HCT116 (cell line): ENCODE measurements around the gene SIRT7. TPM values are rescaled to one million over a fixed set of nuclear protein-coding genes. Genes with fewer than 3 reads are reported as not detected.

ENCODE experiments used
- ATAC-seq: fragments of 200-7000 bp; cut with Tn5 transposase; 2 replicates; pipeline ENCODE4 v1.9.1; 2020; ENCODE audit warnings: mild to moderate bottlenecking, moderate library complexity
- BruUV-seq: library from RNA; stranded (reverse); fragments of 400-500 nt; replicated peaks from 2 replicates; lab custom pipeline; 2021; lab: Mats Ljungman, UMichigan
- CTCF ChIA-PET: fragments of 300-600 bp; sonication (Branson Sonifier 250); formaldehyde crosslinking; loops from one replicate; lab custom pipeline; 2021; ENCODE audit warnings: antibody characterized with exemption; lab: Charles Lee
- POLR2A ChIA-PET: fragments of 300-600, 350-600 bp; sonication (Branson Sonifier 250); formaldehyde crosslinking; loops from one replicate; lab custom pipeline; 2021; ENCODE audit warnings: antibody characterized with exemption; lab: Charles Lee
- RAD21 ChIA-PET, 2 experiments: fragments of 300-600 bp; sonication (Branson Sonifier 250); formaldehyde crosslinking; loops; one replicate each; lab custom pipeline; 2023; ENCODE audit warnings: low total read pairs in 2 of 2; ENCODE audit not compliant: uncharacterized antibody in 2 of 2, unreplicated experiment in 2 of 2, low non-redundant PET in 1 of 2; lab: Charles Lee
- DNase-seq: peaks from one replicate; pipeline ENCODE4 v3.0.0-alpha.2; 2010; ENCODE audit warnings: low read depth, low spot score
- H2AFZ ChIP-seq: fragments of 200-600 bp; shearing (Covaris generic), sonication (generic); 2 replicates; pipeline ENCODE4 v1.6.1; 2017; ENCODE audit warnings: low read depth, mixed run types, mixed read lengths, antibody characterized with exemption, low read length; ENCODE audit not compliant: poor library complexity, severe bottlenecking
- H3K27ac ChIP-seq: 2 replicates; pipeline ENCODE4 v1.5.1; 2012; ENCODE audit warnings: low read depth, low read length
- H3K27me3 ChIP-seq: fragments of 200-600 bp; sonication (generic); 2 replicates; pipeline ENCODE4 v1.6.1; 2016; ENCODE audit warnings: mixed run types, low read length, mixed read lengths; ENCODE audit not compliant: insufficient read depth
- H3K36me3 ChIP-seq, 2 experiments: fragments of 200-500 bp in 1 of 2; fragments of 200-600 bp in 1 of 2; sonication (Bioruptor generic) in 1 of 2; sonication (generic) in 1 of 2; 2 replicates each; pipeline versions ENCODE4 v1.5.1 to v1.6.1; 2014 to 2016; ENCODE audit warnings: low read length in 2 of 2, inconsistent platforms in 1 of 2, mixed read lengths in 1 of 2, mixed run types in 1 of 2; ENCODE audit not compliant: insufficient read depth in 2 of 2, control insufficient read depth in 1 of 2
- H3K4me1 ChIP-seq, 2 experiments: fragments of 200-600 bp in 1 of 2; sonication (generic) in 1 of 2; 2 replicates each; pipeline versions ENCODE4 v1.5.1 to v1.6.1; 2012 to 2017; ENCODE audit warnings: low read length in 2 of 2, inconsistent platforms in 1 of 2, mild to moderate bottlenecking in 1 of 2, mixed read lengths in 1 of 2, mixed run types in 1 of 2, moderate library complexity in 1 of 2; ENCODE audit not compliant: insufficient read depth in 2 of 2, control insufficient read depth in 1 of 2
- H3K4me2 ChIP-seq: fragments of 200-600 bp; sonication (generic); 2 replicates; pipeline ENCODE4 v1.6.1; 2017; ENCODE audit warnings: mixed run types, low read length, mixed read lengths
- H3K4me3 ChIP-seq, 2 experiments: fragments of 200-600 bp in 1 of 2; sonication (generic) in 1 of 2; replicated peaks in 1 of 2; 2 replicates each; pipeline ENCODE4 v1.5.1; 2011 to 2016; ENCODE audit warnings: low read length in 2 of 2, control low read depth in 1 of 2, low read depth in 1 of 2, mild to moderate bottlenecking in 1 of 2, mixed read lengths in 1 of 2, mixed run types in 1 of 2
- H3K79me2 ChIP-seq: fragments of 200-600 bp; sonication (generic); 2 replicates; pipeline ENCODE4 v1.6.1; 2017; ENCODE audit warnings: mild to moderate bottlenecking, mixed run types, low read length, moderate library complexity, mixed read lengths; ENCODE audit not compliant: insufficient read depth
- H3K9ac ChIP-seq: fragments of 200-600 bp; sonication (generic); 2 replicates; pipeline ENCODE4 v1.6.1; 2016; ENCODE audit warnings: low read length, mixed read lengths
- H3K9me2 ChIP-seq: fragments of 200-600 bp; sonication (generic), shearing (Covaris generic); 2 replicates; pipeline ENCODE4 v1.6.1; 2017; ENCODE audit warnings: mixed run types, mild to moderate bottlenecking, moderate library complexity; ENCODE audit not compliant: insufficient read depth
- H3K9me3 ChIP-seq, 2 experiments: fragments of 200-500 bp in 1 of 2; fragments of 200-600 bp in 1 of 2; sonication (Bioruptor generic) in 1 of 2; sonication (generic) in 1 of 2; 2 replicates each; pipeline ENCODE4 v1.6.1; 2014 to 2017; ENCODE audit warnings: low read length in 2 of 2, mixed read lengths in 2 of 2, inconsistent platforms in 1 of 2, low read depth in 1 of 2, mild to moderate bottlenecking in 1 of 2, mixed run types in 1 of 2, moderate library complexity in 1 of 2; ENCODE audit not compliant: control insufficient read depth in 1 of 2, insufficient read depth in 1 of 2
- H4K20me1 ChIP-seq: fragments of 200-600 bp; sonication (generic), shearing (Covaris generic); 2 replicates; pipeline ENCODE4 v1.6.1; 2017; ENCODE audit warnings: mixed run types, mild to moderate bottlenecking, moderate library complexity; ENCODE audit not compliant: insufficient read depth
- CTCF ChIP-seq, 3 experiments: fragments of 200-600 bp in 1 of 3; sonication (generic) in 1 of 3; IDR thresholded peaks in 2 of 3; conservative IDR thresholded peaks in 1 of 3; 2 replicates each; pipeline ENCODE4 v1.5.1; 2012 to 2017; ENCODE audit warnings: low read depth in 2 of 3, low read length in 2 of 3, antibody characterized with exemption in 1 of 3, borderline replicate concordance in 1 of 3, control low read depth in 1 of 3, mild to moderate bottlenecking in 1 of 3, mixed read lengths in 1 of 3, mixed run types in 1 of 3, moderate library complexity in 1 of 3; ENCODE audit not compliant: insufficient read depth in 1 of 3
- JUND ChIP-seq: IDR thresholded peaks from 2 replicates; pipeline ENCODE4 v1.6.1; 2012
- POLR2A ChIP-seq: IDR thresholded peaks from 2 replicates; pipeline ENCODE4 v1.7.0; 2011; ENCODE audit warnings: borderline replicate concordance; ENCODE audit not compliant: insufficient read depth, insufficient read length; ENCODE audit errors: extremely low read depth
- POLR2AphosphoS5 ChIP-seq: IDR thresholded peaks from 2 replicates; pipeline ENCODE4 v1.6.1; 2011; ENCODE audit warnings: mild to moderate bottlenecking, low read depth, low read length, moderate library complexity
- RAD21 ChIP-seq: IDR thresholded peaks from 2 replicates; pipeline ENCODE4 v1.6.1; 2012; ENCODE audit warnings: low read depth, mild to moderate bottlenecking
- SIN3A ChIP-seq: IDR thresholded peaks from 2 replicates; pipeline ENCODE4 v1.6.1; 2012; ENCODE audit warnings: low read depth
- SRF ChIP-seq: IDR thresholded peaks from 2 replicates; pipeline ENCODE4 v1.6.1; 2012; ENCODE audit warnings: low read depth
- ZBTB33 ChIP-seq: IDR thresholded peaks from 2 replicates; pipeline ENCODE4 v1.6.1; 2011; ENCODE audit warnings: mild to moderate bottlenecking, low read length, moderate library complexity; ENCODE audit not compliant: insufficient replicate concordance; ENCODE audit errors: extremely low read depth
- intact Hi-C: fragments of 100-400 bp; cut with micrococcal nuclease; formaldehyde crosslinking; loops from 2 replicates; pipeline ENCODE4 v1.10.0; 2022
- total RNA-seq: library from RNA; stranded (reverse); gene quantifications from one replicate; pipeline ENCODE4 v1.2.1, GENCODE V29; 2021; ENCODE audit not compliant: unreplicated experiment

Gene SIRT7
- total RNA-seq, 1 experiment from 2014 or later = 62.6 TPM

- no peak; a peak in 1 of 6 replicates for TF ChIP-seq CTCF (IDR thresholded peaks at IDR 0.05 in 2 of 3, conservative IDR thresholded peaks at IDR 0.05 in 1 of 3; ENCODE audit: borderline replicate concordance in 1 of 3, insufficient read depth in 1 of 3, low read depth in 2 of 3, low read length in 2 of 3)
- no peak for TF ChIP-seq SRF
- no peak for TF ChIP-seq JUND
- TF ChIP-seq RAD21 = no peak
- TF ChIP-seq ZBTB33 = no peak
- peak; percentile 61; the same call in 1 of the 2 replicates for TF ChIP-seq POLR2AphosphoS5
Observed at GRCh38 chr17:81871387-81872230, 46.4 kb downstream of the SIRT7 start (continued).

GRCh38 chr17:81870981-81871386 is 47.0 kb downstream of the SIRT7 start, which contains the start of gene ARHGDIA:
Gene ARHGDIA (minus strand): TSS chr17:81871337. CDS start chr17:81869930, 1,407 bp downstream.
- H3K36me3 ChIP-seq = peaks cover 2 to 11% of the 10 kb centered on the region in 2 experiments; a peak in 2 of 4 replicates
- no TSS peak for BruUV-seq
- intact Hi-C loops = loop anchor here (5.0 kb wide), 1 partner anchor 56 kb away; the partner anchor contains the start of gene MAFG
- ATAC-seq (peak; percentile 31), DNase-seq (no peak)
- ChIA-PET POLR2A (interaction anchor here (1.0 kb wide), 1 partner anchor 21 kb away, joined by 3 read pairs; the partner anchor contains the start of gene ANAPC11), RAD21 (no interaction called here), CTCF (interaction anchor here (1.1 to 2.7 kb wide), 2 partner anchors 57 to 150 kb away, joined by 3 to 27 read pairs; partner anchors contain the start of genes CENPX and LRRC45)
- H3K4me3 ChIP-seq = peak within 1 kb of the TSS; percentile 71 to 95
- peaks cover 38 to 73% of the 10 kb centered on the region in 2 experiments for H3K4me1 ChIP-seq
- peak within 1 kb of the TSS; percentile 99 for H3K9ac ChIP-seq
- no peaks in the 10 kb centered on the region for H3K9me3 ChIP-seq
- H2AFZ ChIP-seq = no peak within 1 kb of the TSS
- H4K20me1 ChIP-seq = no peaks in the 10 kb centered on the region
- H3K9me2 ChIP-seq = no peaks in the 10 kb centered on the region
- peaks cover 38% of the 10 kb centered on the region for H3K79me2 ChIP-seq
- H3K27me3 ChIP-seq = no peaks in the 10 kb centered on the region
- TF ChIP-seq POLR2AphosphoS5 = peak; percentile 83
- TF ChIP-seq SIN3A = no peak
- peak; percentile 78 for TF ChIP-seq POLR2A
- peak within 1 kb of the TSS; percentile 93 for H3K4me2 ChIP-seq
- H3K27ac ChIP-seq = peak within 1 kb of the TSS; percentile 99
